ENCODE results near the gene HTT. TPM values are rescaled to one million over a fixed set of nuclear protein-coding genes. Genes with fewer than 3 reads are reported as not detected.
A peak's percentile ranks its signal among the peaks of the same experiment; 100 is the strongest.

HTT gene
- total RNA-seq, 1 donor from 2014 or later = 20.0 TPM

DNA sequence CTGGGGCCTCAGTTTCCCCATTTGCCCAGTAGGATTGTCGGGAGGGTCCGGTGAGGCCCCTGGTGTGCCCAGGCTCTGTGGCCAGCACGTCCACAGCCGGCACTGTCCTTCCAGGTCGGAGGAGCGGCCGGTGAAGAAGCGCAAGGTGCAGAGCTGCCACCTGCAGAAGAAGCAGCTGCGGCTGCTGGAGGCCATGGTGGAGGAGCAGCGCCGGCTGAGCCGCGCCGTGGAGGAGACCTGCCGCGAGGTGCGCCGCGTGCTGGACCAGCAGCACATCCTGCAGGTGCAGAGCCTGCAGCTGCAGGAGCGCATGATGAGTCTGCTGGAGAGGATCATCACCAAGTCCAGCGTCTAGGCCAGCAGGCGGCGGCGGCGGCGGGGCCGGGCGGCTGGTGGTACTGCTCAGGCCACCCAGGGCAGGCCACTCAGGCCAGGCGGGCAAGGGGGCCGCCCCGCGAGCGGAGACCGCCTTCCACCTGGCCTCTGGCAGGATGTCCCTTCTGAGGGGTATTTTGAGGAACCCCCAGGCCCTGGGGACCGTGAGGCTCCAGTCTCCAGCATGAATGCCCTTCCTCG, 181.2 kb downstream of the HTT start:
- Histone ChIP-seq H3K4me3 (no peak overlapping the region), H3K9me3 (replicated peaks) (no peaks in the 10 kb centered on the region), H3K36me3 (peaks cover 10% of the 10 kb centered on the region), H3K27ac (replicated peaks) (no peak overlapping the region), H3K27me3 (ENCODE audit: low read depth) (no peaks in the 10 kb centered on the region), H3K4me1 (no peaks in the 10 kb centered on the region)
- peak; percentile 12 for DNase-seq
- intact Hi-C loops (cut with micrococcal nuclease) = no loop called here
- no peak for TF ChIP-seq CTCF (IDR thresholded peaks at IDR 0.05; ENCODE audit: borderline replicate concordance)

DNA sequence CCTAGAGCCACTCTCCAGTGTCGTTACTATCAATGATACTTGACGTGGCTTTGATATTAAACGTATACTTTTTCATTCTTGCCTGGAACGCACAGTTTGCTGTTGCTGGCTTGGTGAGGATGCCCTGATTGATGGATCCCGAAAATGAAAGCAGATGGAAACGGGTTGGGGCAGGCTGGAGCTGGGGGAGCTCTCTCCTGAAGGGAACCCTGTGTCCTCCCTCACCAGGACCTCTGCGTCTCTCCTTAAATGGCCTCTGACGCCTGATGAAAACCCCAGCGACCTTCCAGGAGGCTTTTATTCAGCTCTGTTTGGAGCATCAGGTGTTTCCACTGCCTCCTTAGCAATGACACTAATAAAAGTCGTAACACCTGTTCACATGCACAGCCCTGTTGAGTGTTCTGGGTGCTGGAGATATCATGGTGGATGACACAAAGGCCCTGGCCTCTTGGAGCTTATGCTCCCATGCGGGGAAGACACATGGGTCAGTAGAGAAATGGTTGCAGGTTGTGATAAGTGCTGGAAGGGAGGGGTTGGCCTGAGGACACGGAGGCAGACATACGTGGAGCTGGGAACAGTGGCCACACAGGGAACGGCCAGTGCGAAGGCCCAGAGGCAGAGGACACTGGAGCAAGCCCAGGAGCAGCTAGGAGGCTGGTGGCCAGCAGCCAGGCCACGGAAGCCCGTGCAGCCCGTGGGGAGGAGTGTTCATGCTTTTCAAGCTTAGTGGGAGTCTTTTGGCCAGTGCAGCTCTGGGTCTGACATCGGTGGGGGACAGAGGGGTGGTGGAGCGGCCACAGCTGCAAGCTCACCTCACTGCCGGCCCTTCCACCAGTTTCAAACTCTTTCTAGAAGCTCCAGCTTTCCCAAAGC, 182.0 kb downstream of the HTT start:
- Histone ChIP-seq H3K27me3 (ENCODE audit: low read depth) (no peaks in the 10 kb centered on the region), H3K27ac (replicated peaks) (no peak overlapping the region), H3K9me3 (replicated peaks) (no peaks in the 10 kb centered on the region), H3K36me3 (peaks cover 10% of the 10 kb centered on the region), H3K4me1 (no peaks in the 10 kb centered on the region), H3K4me3 (no peak overlapping the region)
- no peak for DNase-seq
- intact Hi-C loops (cut with micrococcal nuclease) = no loop called here
- no peak for TF ChIP-seq CTCF (IDR thresholded peaks at IDR 0.05; ENCODE audit: borderline replicate concordance)

DNA sequence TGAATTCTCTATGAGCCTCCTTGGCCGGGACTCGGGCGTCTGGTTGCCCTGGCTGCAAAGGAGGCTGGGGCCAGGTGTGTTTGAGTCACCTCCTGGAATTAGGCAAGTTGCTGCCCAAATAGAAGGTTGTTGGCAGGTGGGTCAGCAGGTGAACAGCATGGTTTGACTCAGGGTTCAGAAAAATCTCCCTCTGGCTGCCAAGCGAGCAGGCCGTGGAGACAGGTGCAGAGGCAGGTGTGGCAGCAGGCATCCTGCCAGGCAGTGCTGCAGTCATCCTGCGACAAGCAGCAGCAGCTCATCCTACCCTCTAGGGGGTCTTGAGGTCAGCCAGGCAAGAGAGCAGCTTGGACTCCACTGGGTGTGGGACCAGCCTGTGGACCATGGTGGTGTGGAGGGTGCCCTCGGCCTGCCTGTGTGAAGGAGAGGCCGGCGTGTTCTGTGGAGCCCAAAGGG, 182.6 kb downstream of the HTT start:
- DNase-seq = no peak
- Histone ChIP-seq H3K4me1 (no peaks in the 10 kb centered on the region), H3K27ac (replicated peaks) (no peak overlapping the region), H3K9me3 (replicated peaks) (no peaks in the 10 kb centered on the region), H3K27me3 (ENCODE audit: low read depth) (no peaks in the 10 kb centered on the region), H3K4me3 (no peak overlapping the region), H3K36me3 (peaks cover 10% of the 10 kb centered on the region)
- intact Hi-C loops (cut with micrococcal nuclease) = no loop called here
- no peak for TF ChIP-seq CTCF (IDR thresholded peaks at IDR 0.05; ENCODE audit: borderline replicate concordance)

GRCh38 chr4:3257556-3258482, 183.3 kb downstream of the HTT start:
- no peaks in the 10 kb centered on the region for H3K4me1 ChIP-seq
- no peak overlapping the region for H3K27ac ChIP-seq (replicated peaks)
- H3K9me3 ChIP-seq (replicated peaks) = no peaks in the 10 kb centered on the region
- H3K27me3 ChIP-seq (ENCODE audit: low read depth) = no peaks in the 10 kb centered on the region
- peaks cover 10% of the 10 kb centered on the region for H3K36me3 ChIP-seq
- TF ChIP-seq CTCF (IDR thresholded peaks at IDR 0.05; ENCODE audit: borderline replicate concordance) = no peak
- intact Hi-C loops (cut with micrococcal nuclease) = no loop called here
- no peak for DNase-seq
- no peak overlapping the region for H3K4me3 ChIP-seq
